Neuronal stem cell (in vitro differentiated cells): Measurements from ENCODE around the gene ZBTB40.
A peak's percentile ranks its signal among the peaks of the same experiment; 100 is the strongest.

Experiments
- DNase-seq: peaks from one replicate; pipeline ENCODE4 v3.0.0-alpha.2; 2013; ENCODE audit warnings: low spot score
- H2AFZ ChIP-seq: one replicate; pipeline ENCODE4 v1.6.1; 2013; ENCODE audit warnings: mild to moderate bottlenecking, low read length, inconsistent platforms
- H2AK5ac ChIP-seq: 2 replicates; pipeline ENCODE4 v1.6.1; 2013; ENCODE audit warnings: low read depth, mild to moderate bottlenecking, inconsistent platforms, low read length, moderate library complexity, mixed read lengths
- H2BK120ac ChIP-seq: 2 replicates; pipeline ENCODE4 v1.6.1; 2013; ENCODE audit warnings: low read depth, mild to moderate bottlenecking, inconsistent platforms, low read length, moderate library complexity, mixed read lengths
- H2BK12ac ChIP-seq: one replicate; pipeline ENCODE4 v1.6.1; 2013; ENCODE audit warnings: low read length, inconsistent platforms
- H2BK15ac ChIP-seq: 2 replicates; pipeline ENCODE4 v1.6.1; 2013; ENCODE audit warnings: mild to moderate bottlenecking, low read length, inconsistent platforms, mixed read lengths
- H2BK5ac ChIP-seq: one replicate; pipeline ENCODE4 v1.6.1; 2013; ENCODE audit warnings: inconsistent platforms, mild to moderate bottlenecking, low read length, moderate library complexity
- H3K14ac ChIP-seq: one replicate; pipeline ENCODE4 v1.6.1; 2013; ENCODE audit warnings: low read length, inconsistent platforms
- H3K18ac ChIP-seq: 2 replicates; pipeline ENCODE4 v1.6.1; 2013; ENCODE audit warnings: low read length, inconsistent platforms
- H3K23ac ChIP-seq: 2 replicates; pipeline ENCODE4 v1.6.1; 2013; ENCODE audit warnings: low read depth, mild to moderate bottlenecking, mixed read lengths, low read length, inconsistent platforms; ENCODE audit not compliant: poor library complexity
- H3K27ac ChIP-seq: replicated peaks from 3 replicates; pipeline ENCODE4 v1.5.1; 2013; ENCODE audit warnings: low read length, inconsistent platforms
- H3K27me3 ChIP-seq, 3 experiments: 2 replicates each; pipeline ENCODE4 v1.6.1; 2013; ENCODE audit warnings: low read length in 3 of 3, mild to moderate bottlenecking in 2 of 3, inconsistent platforms in 1 of 3, low read depth in 1 of 3, mixed read lengths in 1 of 3, moderate library complexity in 1 of 3; ENCODE audit not compliant: control insufficient read depth in 3 of 3, insufficient read depth in 3 of 3
- H3K36me3 ChIP-seq, 2 donors: replicated peaks in 1 of 2; 2 replicates each; pipeline ENCODE4 v1.6.1; 2013; ENCODE audit warnings: low read length in 2 of 2; ENCODE audit not compliant: control insufficient read depth in 2 of 2, insufficient read depth in 2 of 2
- H3K4ac ChIP-seq: 2 replicates; pipeline ENCODE4 v1.6.1; 2013; ENCODE audit warnings: inconsistent platforms, mild to moderate bottlenecking, low read length, moderate library complexity
- H3K4me1 ChIP-seq, 2 donors: 1 replicate in 1 of 2; 2 replicates in 1 of 2; pipeline ENCODE4 v1.6.1; 2013; ENCODE audit warnings: low read length in 2 of 2, low read depth in 1 of 2; ENCODE audit not compliant: control insufficient read depth in 2 of 2, insufficient read depth in 1 of 2
- H3K4me2 ChIP-seq: one replicate; pipeline ENCODE4 v1.6.1; 2013; ENCODE audit warnings: mild to moderate bottlenecking, low read length, inconsistent platforms; ENCODE audit not compliant: insufficient read depth, poor library complexity, severe bottlenecking
- H3K4me3 ChIP-seq, 2 donors: 2 replicates each; pipeline ENCODE4 v1.5.1; 2013; ENCODE audit warnings: low read length in 2 of 2, mild to moderate bottlenecking in 2 of 2, inconsistent platforms in 1 of 2, moderate library complexity in 1 of 2
- H3K79me1 ChIP-seq: one replicate; pipeline ENCODE4 v1.6.1; 2013; ENCODE audit warnings: low read depth, mild to moderate bottlenecking, inconsistent platforms, low read length, moderate library complexity
- H3K9ac ChIP-seq: one replicate; pipeline ENCODE4 v1.6.1; 2013; ENCODE audit warnings: mild to moderate bottlenecking, low read depth, low read length, inconsistent platforms; ENCODE audit not compliant: poor library complexity
- H3K9me3 ChIP-seq, 2 donors: replicated peaks in 1 of 2; 2 replicates each; pipeline versions ENCODE3 to v1.6.1; 2013; ENCODE audit warnings: low read length in 2 of 2, mild to moderate bottlenecking in 2 of 2, inconsistent platforms in 1 of 2, low read depth in 1 of 2, mixed read lengths in 1 of 2, moderate library complexity in 1 of 2; ENCODE audit not compliant: control insufficient read depth in 2 of 2, insufficient read depth in 1 of 2
- H4K8ac ChIP-seq: one replicate; pipeline ENCODE4 v1.6.1; 2013; ENCODE audit warnings: low read depth, mild to moderate bottlenecking, inconsistent platforms, low read length, moderate library complexity
- H4K91ac ChIP-seq: one replicate; pipeline ENCODE4 v1.6.1; 2013; ENCODE audit warnings: low read length, low read depth, mild to moderate bottlenecking, inconsistent platforms; ENCODE audit not compliant: poor library complexity
- WGBS, 2 donors: extraction: QIAGEN DNeasy Blood & Tissue Kit; methylation state at CpG; one replicate each; pipeline ENCODE4 v1.1.7; 2013; ENCODE audit warnings: missing lambda C conversion rate in 2 of 2, mixed read lengths in 1 of 2; ENCODE audit not compliant: insufficient read length in 2 of 2, insufficient replicate concordance in 1 of 2; ENCODE audit errors: extremely low coverage in 2 of 2; 5-methylcytosine and 5-hydroxymethylcytosine counted together

Gene ZBTB40

GRCh38 chr1:22567197-22567596 lies 115.5 kb downstream of the ZBTB40 start:
- H3K4ac ChIP-seq: no peak overlapping the region
- no peak overlapping the region for H2BK15ac ChIP-seq
- no peak for DNase-seq
- H2AFZ ChIP-seq: no peak overlapping the region
- H3K4me3 ChIP-seq: no peak overlapping the region
- WGBS, 2 donors: no CpG with 5 or more reads among the region's 14 CpGs
- H3K4me1 ChIP-seq: peaks cover 9 to 10% of the 10 kb centered on the region in 2 donors
- H2BK120ac ChIP-seq: no peak overlapping the region
- H3K4me2 ChIP-seq: no peak overlapping the region
- no peak overlapping the region for H3K9ac ChIP-seq
- peaks cover 10 to 82% (median 30%) of the 10 kb centered on the region in 3 experiments for H3K27me3 ChIP-seq
- no peak overlapping the region for H4K91ac ChIP-seq
- H2BK12ac ChIP-seq: no peak overlapping the region
- no peaks in the 10 kb centered on the region for H3K79me1 ChIP-seq
- H2BK5ac ChIP-seq: no peak overlapping the region
- H3K27ac ChIP-seq: no peak overlapping the region
- H3K36me3 ChIP-seq: no peaks in the 10 kb centered on the region
- H3K9me3 ChIP-seq: peaks cover 0 to 2% of the 10 kb centered on the region in 2 donors
- H4K8ac ChIP-seq: no peak overlapping the region
- peak overlapping the region; percentile 79 for H3K18ac ChIP-seq
- H2AK5ac ChIP-seq: no peak overlapping the region
- peak overlapping the region; percentile 38 for H3K23ac ChIP-seq
- no peak overlapping the region for H3K14ac ChIP-seq

- no peaks in the 10 kb centered on the region for H3K79me1 ChIP-seq
- no peak overlapping the region for H2AFZ ChIP-seq
- H3K27ac ChIP-seq: no peak overlapping the region
- peaks cover 9% of the 10 kb centered on the region in 2 donors for H3K4me1 ChIP-seq
- no peak overlapping the region for H3K23ac ChIP-seq
- WGBS, 2 donors: no CpG with 5 or more reads among the region's 6 CpGs
- no peaks in the 10 kb centered on the region for H3K36me3 ChIP-seq
- peaks cover 3 to 81% (median 22%) of the 10 kb centered on the region in 3 experiments for H3K27me3 ChIP-seq
- H2AK5ac ChIP-seq: no peak overlapping the region
- no peak overlapping the region for H3K4ac ChIP-seq
- no peak overlapping the region for H3K18ac ChIP-seq
- no peak overlapping the region for H3K4me3 ChIP-seq
- H3K9me3 ChIP-seq: peaks cover 0 to 2% of the 10 kb centered on the region in 2 donors
- no peak overlapping the region for H2BK15ac ChIP-seq
- H3K4me2 ChIP-seq: no peak overlapping the region
- no peak for DNase-seq
- no peak overlapping the region for H4K8ac ChIP-seq
- no peak overlapping the region for H2BK5ac ChIP-seq
- H3K14ac ChIP-seq: no peak overlapping the region
- H2BK120ac ChIP-seq: no peak overlapping the region
- no peak overlapping the region for H2BK12ac ChIP-seq
- H3K9ac ChIP-seq: no peak overlapping the region
- H4K91ac ChIP-seq: no peak overlapping the region
These were observed 116.3 kb downstream of the ZBTB40 start for GRCh38 chr1:22567994-22568393.

- Histone ChIP-seq H3K23ac (no peak overlapping the region), H3K4me3 (no peak overlapping the region), H3K9ac (no peak overlapping the region), H3K4me2 (no peak overlapping the region), H3K27me3 (peaks cover 0 to 80% (median 11%) of the 10 kb centered on the region in 3 experiments), H3K18ac (peak overlapping the region; percentile 15), H3K4me1 (peaks cover 3 to 4% of the 10 kb centered on the region in 2 donors), H4K91ac (no peak overlapping the region), H3K27ac (no peak overlapping the region), H2BK5ac (no peak overlapping the region), H3K14ac (no peak overlapping the region), H3K79me1 (no peaks in the 10 kb centered on the region), H2AK5ac (no peak overlapping the region), H4K8ac (no peak overlapping the region), H3K9me3 (peaks cover 0 to 2% of the 10 kb centered on the region in 2 donors), H2AFZ (no peak overlapping the region), H2BK12ac (no peak overlapping the region), H2BK15ac (no peak overlapping the region), H2BK120ac (no peak overlapping the region), H3K36me3 (no peaks in the 10 kb centered on the region), H3K4ac (no peak overlapping the region)
- DNase-seq: no peak
- no CpG with 5 or more reads among the region's 7 CpGs for WGBS, 2 donors
These were observed 117.6 kb downstream of the ZBTB40 start for GRCh38 chr1:22569269-22569668.

GRCh38 chr1:22570140-22570909 lies 118.7 kb downstream of the ZBTB40 start:
- no peak for DNase-seq
- Histone ChIP-seq H4K91ac (no peak overlapping the region), H3K4ac (peak overlapping the region; percentile 80), H2AK5ac (peak overlapping the region; percentile 60), H4K8ac (no peak overlapping the region), H3K36me3 (no peaks in the 10 kb centered on the region), H3K4me3 (peak overlapping the region in 1 of 2 donors; percentile 70), H3K18ac (peak overlapping the region; percentile 74), H3K4me1 (peaks cover 3 to 4% of the 10 kb centered on the region in 2 donors), H2BK5ac (no peak overlapping the region), H3K23ac (peak overlapping the region; percentile 95), H2AFZ (no peak overlapping the region), H3K4me2 (no peak overlapping the region), H2BK12ac (peak overlapping the region; percentile 96), H3K27me3 (peaks cover 0 to 72% (median 2%) of the 10 kb centered on the region in 3 experiments), H3K14ac (peak overlapping the region; percentile 99), H3K79me1 (no peaks in the 10 kb centered on the region), H2BK120ac (no peak overlapping the region), H3K9ac (peak overlapping the region; percentile 63), H2BK15ac (no peak overlapping the region), H3K9me3 (peaks cover 0 to 2% of the 10 kb centered on the region in 2 donors), H3K27ac (no peak overlapping the region)
- WGBS, 2 donors: no CpG with 5 or more reads among the region's 34 CpGs
